ENCODE results near the gene TLCD1. TPM values are rescaled to one million over a fixed set of nuclear protein-coding genes. Genes with fewer than 3 reads are reported as not detected.

Gene TLCD1
- total RNA-seq, 4 donors from 2014 or later: 0.46 to 0.82 (median 0.75) TPM; not detected in 1

DNA sequence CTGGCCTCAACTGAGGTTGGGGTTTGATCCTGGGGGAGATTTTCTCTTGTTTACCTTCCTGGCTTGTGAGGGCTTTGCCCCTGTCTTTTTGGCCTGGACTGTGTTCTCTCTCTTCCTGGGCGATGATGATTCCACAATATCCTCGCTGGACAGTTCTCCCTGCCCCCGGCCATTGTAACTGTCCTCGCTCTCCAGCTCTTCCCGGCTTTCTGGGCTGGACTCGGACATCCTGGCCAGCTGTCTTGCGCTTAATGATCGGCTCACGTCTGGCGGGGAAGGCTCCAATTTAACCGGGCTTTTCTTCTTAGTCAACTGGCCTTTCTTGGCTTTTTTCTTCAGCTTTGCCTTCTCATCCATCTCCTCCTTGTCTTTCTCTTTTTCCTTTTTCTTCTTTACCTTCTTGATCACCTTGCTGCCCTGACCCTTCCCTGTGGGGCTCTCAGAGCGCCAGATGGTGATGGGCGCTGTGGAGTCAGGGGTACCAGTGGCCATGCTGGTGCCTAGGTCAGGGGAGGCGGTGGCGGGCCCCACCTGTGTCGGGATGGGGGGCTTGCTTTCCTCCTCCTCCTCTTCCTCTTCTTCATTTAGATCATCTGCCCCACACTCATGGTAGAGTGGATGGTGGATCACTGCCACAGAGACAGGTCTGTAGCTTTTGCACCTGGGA lies 22.3 kb downstream of the TLCD1 start:
- no peaks in the 10 kb centered on the region for H3K4me1 ChIP-seq
- ATAC-seq (no peak), DNase-seq (no peak)
- H3K9me3 ChIP-seq: no peaks in the 10 kb centered on the region
- in situ Hi-C loops (cut with MboI; ENCODE audit: low sequenced_read_pairs in 4 of 4) (no loop called here), intact Hi-C loops (cut with DNase I; ENCODE audit: low total_unique reads) (no loop called here)
- no peaks in the 10 kb centered on the region for H3K27me3 ChIP-seq
- H3K36me3 ChIP-seq: peaks cover 0 to 62% of the 10 kb centered on the region in 2 donors
- TF ChIP-seq, protein P1, sequence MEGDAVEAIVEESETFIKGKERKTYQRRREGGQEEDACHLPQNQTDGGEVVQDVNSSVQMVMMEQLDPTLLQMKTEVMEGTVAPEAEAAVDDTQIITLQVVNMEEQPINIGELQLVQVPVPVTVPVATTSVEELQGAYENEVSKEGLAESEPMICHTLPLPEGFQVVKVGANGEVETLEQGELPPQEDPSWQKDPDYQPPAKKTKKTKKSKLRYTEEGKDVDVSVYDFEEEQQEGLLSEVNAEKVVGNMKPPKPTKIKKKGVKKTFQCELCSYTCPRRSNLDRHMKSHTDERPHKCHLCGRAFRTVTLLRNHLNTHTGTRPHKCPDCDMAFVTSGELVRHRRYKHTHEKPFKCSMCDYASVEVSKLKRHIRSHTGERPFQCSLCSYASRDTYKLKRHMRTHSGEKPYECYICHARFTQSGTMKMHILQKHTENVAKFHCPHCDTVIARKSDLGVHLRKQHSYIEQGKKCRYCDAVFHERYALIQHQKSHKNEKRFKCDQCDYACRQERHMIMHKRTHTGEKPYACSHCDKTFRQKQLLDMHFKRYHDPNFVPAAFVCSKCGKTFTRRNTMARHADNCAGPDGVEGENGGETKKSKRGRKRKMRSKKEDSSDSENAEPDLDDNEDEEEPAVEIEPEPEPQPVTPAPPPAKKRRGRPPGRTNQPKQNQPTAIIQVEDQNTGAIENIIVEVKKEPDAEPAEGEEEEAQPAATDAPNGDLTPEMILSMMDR (IDR thresholded peaks at IDR 0.05 in 4 of 5, conservative IDR thresholded peaks at IDR 0.05 in 1 of 5): no peak
- TF ChIP-seq POLR2A (IDR thresholded peaks at IDR 0.05): no peak
- H3K27ac ChIP-seq: no peak overlapping the region
- H3K4me3 ChIP-seq: no peak overlapping the region

DNA sequence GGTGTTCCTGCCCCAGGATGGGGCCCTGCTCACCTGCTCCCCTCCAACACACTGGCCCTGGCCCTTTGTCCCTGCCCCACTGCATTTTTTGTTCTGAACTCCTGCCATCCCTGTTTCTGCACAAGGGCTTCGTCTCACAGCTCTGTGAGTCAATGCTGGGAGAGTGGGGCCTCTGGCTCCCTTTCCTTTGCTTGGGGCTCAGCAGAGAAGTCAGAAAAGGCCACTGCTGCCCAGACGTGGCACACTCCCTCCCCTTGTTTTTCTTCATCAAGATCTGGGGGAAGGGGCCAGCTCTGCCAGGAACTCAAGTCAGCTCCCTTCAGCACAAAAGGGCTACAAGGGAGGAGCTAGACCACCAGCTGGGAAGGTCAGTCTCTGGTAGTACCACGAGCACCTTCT lies 23.3 kb downstream of the TLCD1 start:
- no peak for TF ChIP-seq POLR2A (IDR thresholded peaks at IDR 0.05)
- TF ChIP-seq, protein P1 (IDR thresholded peaks at IDR 0.05 in 4 of 5, conservative IDR thresholded peaks at IDR 0.05 in 1 of 5): no peak
- intact Hi-C loops (cut with DNase I; ENCODE audit: low total_unique reads): no loop called here

DNA sequence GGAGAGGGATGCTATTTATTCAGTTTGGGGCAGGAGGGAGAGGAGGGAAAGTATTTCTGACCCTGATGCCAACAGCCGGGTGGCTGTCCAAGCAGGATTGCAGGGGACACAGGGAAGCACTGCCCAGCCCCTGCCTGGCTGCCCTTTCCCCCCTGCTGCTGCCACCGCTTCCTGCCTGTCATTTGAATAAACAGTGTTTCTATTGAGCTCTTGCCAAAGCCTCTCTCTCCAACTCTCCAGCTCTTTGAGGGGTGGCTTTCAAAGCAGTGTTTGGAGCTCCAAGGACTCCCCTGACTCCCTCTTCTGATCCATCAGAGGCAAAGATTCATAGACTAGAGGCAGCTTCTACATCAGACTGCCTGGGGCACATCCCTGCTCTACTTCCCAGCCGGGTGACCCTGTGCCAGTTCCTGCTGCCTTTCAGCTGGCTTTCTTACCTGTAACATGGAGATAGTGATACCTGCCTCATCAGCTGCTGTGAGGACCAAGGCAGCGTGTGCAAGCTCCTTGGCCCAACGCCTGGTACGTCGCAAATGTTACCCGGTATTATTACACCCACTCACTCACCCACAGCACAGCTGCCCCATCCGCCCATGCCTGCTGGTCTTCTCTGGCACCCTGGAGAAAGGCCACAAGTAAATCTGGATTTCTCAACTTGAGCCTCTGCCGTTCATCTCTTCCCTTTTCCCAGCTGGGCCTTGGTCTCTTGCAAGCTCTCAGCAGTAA lies 23.8 kb downstream of the TLCD1 start:
- Histone ChIP-seq H3K4me3 (no peak overlapping the region), H3K27ac (no peak overlapping the region), H3K36me3 (peaks cover 3 to 77% of the 10 kb centered on the region in 2 donors), H3K4me1 (no peaks in the 10 kb centered on the region), H3K9me3 (no peaks in the 10 kb centered on the region), H3K27me3 (no peaks in the 10 kb centered on the region)
- in situ Hi-C loops (cut with MboI; ENCODE audit: low sequenced_read_pairs in 4 of 4) (no loop called here), intact Hi-C loops (cut with DNase I; ENCODE audit: low total_unique reads) (no loop called here)
- ATAC-seq (no peak), DNase-seq (no peak)
- TF ChIP-seq, protein P1 (IDR thresholded peaks at IDR 0.05 in 4 of 5, conservative IDR thresholded peaks at IDR 0.05 in 1 of 5): no peak
- no peak for TF ChIP-seq POLR2A (IDR thresholded peaks at IDR 0.05)

More for the DNA sequence above, 23.3 kb downstream of the TLCD1 start:
- H3K36me3 ChIP-seq: peaks cover 0 to 72% of the 10 kb centered on the region in 2 donors
- DNase-seq (no peak), ATAC-seq (no peak)
- no peaks in the 10 kb centered on the region for H3K4me1 ChIP-seq
- H3K27me3 ChIP-seq: no peaks in the 10 kb centered on the region
- no peaks in the 10 kb centered on the region for H3K9me3 ChIP-seq
- no peak overlapping the region for H3K4me3 ChIP-seq
- no peak overlapping the region for H3K27ac ChIP-seq
- in situ Hi-C loops (cut with MboI; ENCODE audit: low sequenced_read_pairs in 4 of 4): no loop called here

GRCh38 chr17:28700830-28701492 lies 25.1 kb downstream of the TLCD1 start:
- no peaks in the 10 kb centered on the region for H3K9me3 ChIP-seq
- in situ Hi-C loops (cut with MboI; ENCODE audit: low sequenced_read_pairs in 4 of 4): no loop called here
- TF ChIP-seq, protein P1 (IDR thresholded peaks at IDR 0.05 in 4 of 5, conservative IDR thresholded peaks at IDR 0.05 in 1 of 5): no peak
- no peak for TF ChIP-seq POLR2A (IDR thresholded peaks at IDR 0.05)
- no peaks in the 10 kb centered on the region for H3K27me3 ChIP-seq
- H3K27ac ChIP-seq: no peak overlapping the region
- no peak for ATAC-seq
- H3K4me1 ChIP-seq: no peaks in the 10 kb centered on the region
- intact Hi-C loops (cut with DNase I; ENCODE audit: low total_unique reads): no loop called here
- no peak for DNase-seq
- H3K36me3 ChIP-seq: peaks cover 8 to 89% of the 10 kb centered on the region in 2 donors
- no peak overlapping the region for H3K4me3 ChIP-seq

All from gastrocnemius medialis (tissue), 4 donors.